PC-9 (cell line): ENCODE measurements around the gene NKIRAS1.

Source experiments
- CTCF ChIP-seq: fragments of 200-600 bp; sonication (generic); conservative IDR thresholded peaks from 2 replicates; pipeline ENCODE4 v1.6.1; 2017; ENCODE audit warnings: mixed run types, antibody characterized with exemption, mild to moderate bottlenecking, moderate library complexity
- EZH2 ChIP-seq: fragments of 200-600 bp; sonication (generic); IDR thresholded peaks from 2 replicates; pipeline ENCODE4 v1.8.0; 2017; ENCODE audit warnings: antibody characterized with exemption, low read depth

GRCh38 chr3:23859012-23859743, 57.6 kb downstream of the NKIRAS1 start:
- TF ChIP-seq CTCF: no peak
- no peak for TF ChIP-seq EZH2
